ENCODE results near the gene PPP2R1B. TPM values are rescaled to one million over a fixed set of nuclear protein-coding genes. Genes with fewer than 3 reads are reported as not detected.

Gene PPP2R1B
- total RNA-seq, result 10 to 100 TPM; 25.8 to 49.2 (median 34.0) TPM
- 10 to 100 TPM; 15.1 to 17.3 TPM for polyA plus RNA-seq
- total RNA-seq, result 52.4 reads per million, percentile 72 among the genes with 10 or more reads in this experiment

DNA sequence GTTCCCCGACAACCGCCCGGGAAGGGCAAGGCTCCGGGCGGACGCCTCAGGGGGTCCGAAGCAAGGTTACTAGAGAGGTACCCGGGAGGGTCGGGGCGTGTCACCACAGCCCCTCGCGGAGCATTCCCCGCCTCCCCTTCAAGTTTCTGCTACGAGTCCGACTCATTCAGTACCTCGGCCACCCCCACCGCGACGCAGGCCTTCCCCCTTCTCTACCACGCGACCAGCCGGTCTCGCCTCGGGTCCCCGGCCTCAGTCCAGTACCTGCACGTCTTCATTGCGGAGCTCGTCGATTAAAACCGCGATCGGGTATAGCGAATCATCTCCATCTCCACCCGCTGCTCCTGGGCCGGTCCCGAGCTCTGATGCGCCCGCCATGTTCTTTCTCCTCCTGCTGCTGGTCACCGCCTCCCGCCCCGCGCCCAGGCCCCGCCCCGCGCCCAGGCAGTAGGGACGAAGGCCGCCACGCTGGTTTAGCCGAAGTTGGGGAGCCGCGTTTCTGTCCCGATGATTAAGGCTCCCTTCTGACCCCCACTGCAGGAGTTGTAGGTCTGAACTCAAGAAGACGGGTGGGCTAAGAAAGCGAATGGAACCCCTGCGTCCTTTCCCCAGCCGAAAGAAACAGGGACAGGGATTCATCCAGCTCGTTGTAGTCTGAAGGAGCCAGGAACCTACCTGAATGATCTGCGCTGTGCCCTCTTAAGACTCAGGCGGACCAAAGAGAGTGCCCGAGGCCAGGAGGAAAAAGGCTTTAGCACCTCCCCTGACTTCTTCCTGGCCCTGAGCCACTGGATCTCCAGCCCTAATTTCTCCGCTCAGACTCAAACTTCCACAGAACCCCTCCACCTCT lies at the start of gene PPP2R1B:
PPP2R1B (minus strand) TSS at position 406 of the 850 bp plus-strand sequence; CDS start at position 378, 28 bp downstream.
- intact Hi-C loops (cut with micrococcal nuclease), result loop anchor here (1.0 to 10.0 kb wide), 15 partner anchors 11 to 1333 kb away; partner anchors contain the start of genes ALG9 (in 2 of the 2), CFAP68 (in 2 of the 2), FDXACB1 (in 2 of the 2) and POU2AF1 (in 2 of the 2)
- H3K4me1 Mint-ChIP-seq, result peaks cover 25 to 48% (median 39%) of the 10 kb centered on the region in 7 donors
- ATAC-seq (peak; percentile 98), DNase-seq (peak; percentile 50 to 78 (median 69))
- H3K27ac Mint-ChIP-seq, result peak within 1 kb of the TSS; percentile 83 to 99 (median 95)
- H3K27me3 ChIP-seq (ENCODE audit: control insufficient read depth in 2 of 2, insufficient read depth in 2 of 2, low read length in 2 of 2), result no peaks in the 10 kb centered on the region
- peak within 1 kb of the TSS; percentile 94 to 100 (median 98) for H3K4me3 Mint-ChIP-seq
- H3K27ac ChIP-seq (ENCODE audit: low read depth, low read length), result peak within 1 kb of the TSS; percentile 86
- H3K4me1 ChIP-seq (ENCODE audit: control insufficient read depth in 2 of 2, insufficient read depth in 2 of 2, low read length in 2 of 2), result peaks cover 7% of the 10 kb centered on the region in 2 donors
- H3K9me3 Mint-ChIP-seq, result peaks cover 0 to 3% (median 0%) of the 10 kb centered on the region in 11 donors
- peak within 1 kb of the TSS; percentile 95 for H3K4me3 ChIP-seq (ENCODE audit: low read length)
- no peaks in the 10 kb centered on the region for H3K9me3 ChIP-seq (ENCODE audit: control insufficient read depth in 2 of 3, low read length in 3 of 3)
- ChIA-PET CTCF (interaction anchor here (0.5 to 4.0 kb wide), 6 partner anchors 11 to 215 kb away, joined by 3 to 31 read pairs (median 4); no protein-coding TSS in a partner anchor), POLR2A (interaction anchor here (0.8 to 1.4 kb wide), 8 partner anchors 9 to 179 kb away, joined by 3 to 6 read pairs (median 4); partner anchors contain the start of gene ALG9)
- H3K36me3 ChIP-seq (ENCODE audit: control insufficient read depth in 2 of 3, insufficient read depth in 3 of 3, low read length in 3 of 3), result peaks cover 0 to 24% (median 0%) of the 10 kb centered on the region in 3 experiments
- H3K36me3 Mint-ChIP-seq, result peaks cover 9 to 26% (median 19%) of the 10 kb centered on the region in 5 donors
- H3K27me3 Mint-ChIP-seq, result no peaks in the 10 kb centered on the region

DNA sequence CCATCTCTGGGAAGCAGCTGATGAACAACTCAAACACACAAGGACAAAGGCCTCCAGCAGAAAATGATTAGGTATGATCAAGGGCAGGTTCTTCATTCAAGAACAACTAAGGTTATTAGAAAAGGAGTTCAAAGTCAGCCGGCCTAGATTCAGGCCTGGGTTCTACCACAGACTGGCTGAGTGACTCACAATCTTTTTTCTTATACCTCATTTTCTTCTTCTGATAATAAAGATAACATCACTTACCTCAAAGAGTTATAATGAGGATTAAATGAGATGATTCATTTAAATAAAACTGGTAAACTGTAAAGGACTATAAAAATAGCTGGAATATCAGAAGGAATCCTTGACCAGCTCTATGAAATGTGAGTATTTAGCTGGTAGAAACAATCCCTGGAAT lies 49.3 kb upstream of the PPP2R1B start:
- POLR2A ChIA-PET, result no interaction called here
- H3K4me3 Mint-ChIP-seq, result no peak overlapping the region
- CTCF ChIA-PET, result no interaction called here

DNA sequence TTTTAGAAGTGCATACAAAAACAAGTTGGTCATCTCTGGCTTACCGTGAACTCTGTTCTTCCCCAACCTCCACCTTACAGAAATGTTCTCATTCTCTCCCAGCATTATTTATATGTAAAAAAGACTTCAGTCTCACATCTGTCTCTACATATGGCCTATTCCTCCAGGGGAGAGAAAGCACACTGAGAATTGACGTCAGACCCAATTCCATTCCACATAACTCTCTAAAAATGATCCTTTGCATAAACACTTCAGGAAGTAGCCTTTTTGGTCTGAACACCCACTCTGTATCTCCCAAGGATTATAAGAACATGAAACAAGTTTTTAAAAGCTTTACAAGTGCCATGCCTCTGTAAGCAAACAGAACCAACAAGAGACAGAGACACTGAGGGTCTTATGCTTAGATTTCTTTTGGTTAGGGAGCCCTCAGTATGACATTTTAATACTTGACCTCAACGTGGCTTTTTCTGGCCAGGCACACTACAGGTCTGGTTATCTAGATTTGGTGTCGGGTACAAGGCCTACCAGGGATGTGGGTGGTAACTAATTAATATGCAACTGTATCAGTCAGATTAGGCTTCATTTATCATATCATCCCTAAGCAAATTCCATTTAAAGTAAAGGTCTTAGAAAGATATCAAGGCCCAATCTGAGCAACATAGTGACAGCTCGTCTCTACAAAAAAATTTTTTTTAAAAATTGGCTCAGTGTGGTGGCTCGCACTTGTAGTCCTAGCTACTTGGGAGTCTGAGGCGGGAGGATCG lies 48.5 kb upstream of the PPP2R1B start:
- no peak for ATAC-seq
- POLR2A ChIA-PET, result no interaction called here
- H3K36me3 Mint-ChIP-seq, result peaks cover 4 to 54% (median 21%) of the 10 kb centered on the region in 5 donors
- no peaks in the 10 kb centered on the region for H3K27me3 Mint-ChIP-seq
- no peak overlapping the region for H3K27ac Mint-ChIP-seq
- Histone ChIP-seq H3K27me3 (ENCODE audit: control insufficient read depth in 2 of 2, insufficient read depth in 2 of 2, low read length in 2 of 2) (no peaks in the 10 kb centered on the region), H3K4me1 (ENCODE audit: control insufficient read depth in 2 of 2, insufficient read depth in 2 of 2, low read length in 2 of 2) (no peaks in the 10 kb centered on the region), H3K27ac (ENCODE audit: low read depth, low read length) (no peak overlapping the region), H3K36me3 (ENCODE audit: control insufficient read depth in 2 of 3, insufficient read depth in 3 of 3, low read length in 3 of 3) (peaks cover 0 to 10% (median 0%) of the 10 kb centered on the region in 3 experiments), H3K4me3 (ENCODE audit: low read length) (no peak overlapping the region), H3K9me3 (ENCODE audit: control insufficient read depth in 2 of 3, low read length in 3 of 3) (no peaks in the 10 kb centered on the region)
- peaks cover 0 to 3% (median 0%) of the 10 kb centered on the region in 7 donors for H3K4me1 Mint-ChIP-seq
- CTCF ChIA-PET, result no interaction called here
- DNase-seq, result no peak
- no peaks in the 10 kb centered on the region for H3K9me3 Mint-ChIP-seq
- intact Hi-C loops (cut with micrococcal nuclease), result no loop called here
- no peak overlapping the region for H3K4me3 Mint-ChIP-seq

More for the DNA sequence above, 49.3 kb upstream of the PPP2R1B start:
- Mint-ChIP-seq H3K27ac (no peak overlapping the region), H3K9me3 (no peaks in the 10 kb centered on the region), H3K4me1 (peaks cover 0 to 6% (median 0%) of the 10 kb centered on the region in 7 donors), H3K27me3 (no peaks in the 10 kb centered on the region), H3K36me3 (peaks cover 4 to 56% (median 20%) of the 10 kb centered on the region in 5 donors)
- DNase-seq (no peak), ATAC-seq (no peak)
- Histone ChIP-seq H3K27me3 (ENCODE audit: control insufficient read depth in 2 of 2, insufficient read depth in 2 of 2, low read length in 2 of 2) (no peaks in the 10 kb centered on the region), H3K36me3 (ENCODE audit: control insufficient read depth in 2 of 3, insufficient read depth in 3 of 3, low read length in 3 of 3) (peaks cover 0 to 10% (median 0%) of the 10 kb centered on the region in 3 experiments), H3K9me3 (ENCODE audit: control insufficient read depth in 2 of 3, low read length in 3 of 3) (no peaks in the 10 kb centered on the region), H3K27ac (ENCODE audit: low read depth, low read length) (no peak overlapping the region), H3K4me1 (ENCODE audit: control insufficient read depth in 2 of 2, insufficient read depth in 2 of 2, low read length in 2 of 2) (no peaks in the 10 kb centered on the region), H3K4me3 (ENCODE audit: low read length) (no peak overlapping the region)
- intact Hi-C loops (cut with micrococcal nuclease), result no loop called here

DNA sequence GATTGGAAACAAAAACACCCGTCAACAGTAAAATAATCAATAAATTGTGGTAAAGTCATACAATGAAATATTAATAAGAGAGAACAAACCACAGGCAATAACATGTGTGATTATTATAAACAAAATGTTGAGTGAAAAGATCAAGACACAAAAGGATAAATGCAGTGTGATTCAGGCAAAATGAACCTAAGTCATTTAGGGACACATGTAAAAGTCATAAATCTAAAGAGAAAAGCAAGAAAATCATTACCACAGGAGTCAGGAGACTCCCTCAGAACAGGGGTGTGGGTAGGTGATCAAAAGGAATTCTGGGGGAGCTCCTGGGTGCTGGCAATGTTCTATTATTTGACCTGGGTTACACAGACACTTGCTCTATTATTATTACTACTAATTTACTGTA lies 47.9 kb upstream of the PPP2R1B start:
- Histone ChIP-seq H3K9me3 (ENCODE audit: control insufficient read depth in 2 of 3, low read length in 3 of 3) (no peaks in the 10 kb centered on the region), H3K27ac (ENCODE audit: low read depth, low read length) (no peak overlapping the region), H3K36me3 (ENCODE audit: control insufficient read depth in 2 of 3, insufficient read depth in 3 of 3, low read length in 3 of 3) (peaks cover 0 to 12% (median 0%) of the 10 kb centered on the region in 3 experiments), H3K4me3 (ENCODE audit: low read length) (no peak overlapping the region), H3K27me3 (ENCODE audit: control insufficient read depth in 2 of 2, insufficient read depth in 2 of 2, low read length in 2 of 2) (no peaks in the 10 kb centered on the region), H3K4me1 (ENCODE audit: control insufficient read depth in 2 of 2, insufficient read depth in 2 of 2, low read length in 2 of 2) (no peaks in the 10 kb centered on the region)
- CTCF ChIA-PET, result no interaction called here
- ATAC-seq (no peak), DNase-seq (no peak)
- Mint-ChIP-seq H3K27me3 (no peaks in the 10 kb centered on the region), H3K9me3 (no peaks in the 10 kb centered on the region), H3K4me3 (no peak overlapping the region), H3K4me1 (peaks cover 0 to 3% (median 0%) of the 10 kb centered on the region in 7 donors), H3K27ac (no peak overlapping the region), H3K36me3 (peaks cover 4 to 49% (median 20%) of the 10 kb centered on the region in 5 donors)
- intact Hi-C loops (cut with micrococcal nuclease), result no loop called here
- POLR2A ChIA-PET, result no interaction called here

DNA sequence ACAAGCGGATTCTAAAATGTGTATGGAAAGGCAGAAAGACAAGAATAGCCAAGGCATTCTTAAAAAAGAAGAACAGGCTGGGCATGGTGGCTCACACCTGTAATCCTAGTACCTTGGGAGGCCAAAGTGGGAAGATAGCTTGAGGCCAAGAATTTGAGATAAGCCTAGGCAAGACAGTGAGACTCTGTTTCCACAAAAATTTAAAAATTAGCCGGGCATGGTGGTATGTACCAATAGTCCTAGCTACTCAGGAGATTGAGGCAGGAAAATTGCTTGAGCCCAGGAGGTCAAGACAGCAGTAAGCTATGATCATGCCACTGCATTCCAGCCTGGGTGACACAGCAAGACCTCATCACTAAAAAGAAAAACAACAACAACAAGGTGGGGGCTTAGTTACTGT lies 46.0 kb upstream of the PPP2R1B start:
- H3K36me3 Mint-ChIP-seq, result peaks cover 7 to 53% (median 24%) of the 10 kb centered on the region in 5 donors
- intact Hi-C loops (cut with micrococcal nuclease), result no loop called here
- DNase-seq (no peak), ATAC-seq (no peak)
- H3K27ac ChIP-seq (ENCODE audit: low read depth, low read length), result no peak overlapping the region
- peaks cover 0 to 6% (median 0%) of the 10 kb centered on the region in 7 donors for H3K4me1 Mint-ChIP-seq
- H3K9me3 Mint-ChIP-seq, result no peaks in the 10 kb centered on the region
- POLR2A ChIA-PET, result no interaction called here
- no peak overlapping the region for H3K27ac Mint-ChIP-seq
- no peaks in the 10 kb centered on the region for H3K27me3 ChIP-seq (ENCODE audit: control insufficient read depth in 2 of 2, insufficient read depth in 2 of 2, low read length in 2 of 2)
- no peak overlapping the region for H3K4me3 ChIP-seq (ENCODE audit: low read length)
- H3K27me3 Mint-ChIP-seq, result no peaks in the 10 kb centered on the region
- CTCF ChIA-PET, result no interaction called here
- H3K4me3 Mint-ChIP-seq, result no peak overlapping the region
- no peaks in the 10 kb centered on the region for H3K9me3 ChIP-seq (ENCODE audit: control insufficient read depth in 2 of 3, low read length in 3 of 3)
- no peaks in the 10 kb centered on the region for H3K4me1 ChIP-seq (ENCODE audit: control insufficient read depth in 2 of 2, insufficient read depth in 2 of 2, low read length in 2 of 2)
- peaks cover 0 to 27% (median 4%) of the 10 kb centered on the region in 3 experiments for H3K36me3 ChIP-seq (ENCODE audit: control insufficient read depth in 2 of 3, insufficient read depth in 3 of 3, low read length in 3 of 3)

DNA sequence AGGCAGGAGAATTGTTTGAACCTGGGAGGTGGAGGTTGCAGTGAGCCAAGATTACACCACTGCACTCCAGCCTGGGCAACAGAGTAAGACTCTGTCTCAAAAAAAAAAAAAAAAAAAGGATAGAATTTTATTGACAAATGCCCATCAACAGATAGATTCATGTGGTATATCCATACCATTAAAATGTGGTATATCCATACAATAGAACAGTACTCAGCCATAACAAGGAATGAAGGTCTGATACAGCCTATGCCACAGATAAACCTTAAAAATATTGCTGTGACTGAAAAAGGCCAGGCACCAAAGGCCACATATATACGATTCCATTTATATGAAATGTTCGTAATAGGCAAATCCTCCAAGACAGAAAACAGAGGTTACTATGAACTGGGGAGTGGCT lies 45.3 kb upstream of the PPP2R1B start:
- intact Hi-C loops (cut with micrococcal nuclease), result no loop called here
- no peak overlapping the region for H3K4me3 Mint-ChIP-seq
- H3K4me1 ChIP-seq (ENCODE audit: control insufficient read depth in 2 of 2, insufficient read depth in 2 of 2, low read length in 2 of 2), result no peaks in the 10 kb centered on the region
- DNase-seq (no peak), ATAC-seq (no peak)
- H3K9me3 ChIP-seq (ENCODE audit: control insufficient read depth in 2 of 3, low read length in 3 of 3), result no peaks in the 10 kb centered on the region
- H3K27me3 Mint-ChIP-seq, result no peaks in the 10 kb centered on the region
- H3K9me3 Mint-ChIP-seq, result no peaks in the 10 kb centered on the region
- peaks cover 15 to 55% (median 26%) of the 10 kb centered on the region in 5 donors for H3K36me3 Mint-ChIP-seq
- no peaks in the 10 kb centered on the region for H3K27me3 ChIP-seq (ENCODE audit: control insufficient read depth in 2 of 2, insufficient read depth in 2 of 2, low read length in 2 of 2)
- H3K4me1 Mint-ChIP-seq, result peaks cover 0 to 6% (median 0%) of the 10 kb centered on the region in 7 donors
- ChIA-PET POLR2A (no interaction called here), CTCF (interaction anchor here (0.7 kb wide), 1 partner anchor 170 kb away, joined by 5 read pairs; no protein-coding TSS in a partner anchor)
- H3K36me3 ChIP-seq (ENCODE audit: control insufficient read depth in 2 of 3, insufficient read depth in 3 of 3, low read length in 3 of 3), result peaks cover 0 to 34% (median 4%) of the 10 kb centered on the region in 3 experiments
- H3K27ac Mint-ChIP-seq, result no peak overlapping the region
- H3K27ac ChIP-seq (ENCODE audit: low read depth, low read length), result no peak overlapping the region
- H3K4me3 ChIP-seq (ENCODE audit: low read length), result no peak overlapping the region

All from naive thymus-derived CD4-positive, alpha-beta T cell (primary cell).